Left ventricle myocardium inferior (tissue), 1 donor: ENCODE measurements around the gene EHBP1. TPM values are rescaled to one million over a fixed set of nuclear protein-coding genes. Genes with fewer than 3 reads are reported as not detected.

Experiments
- DNase-seq: peaks from one replicate; pipeline ENCODE4 v3.0.0-alpha.2; 2020
- H3K27ac ChIP-seq: fragments of 200-600 bp; replicated peaks from 2 replicates; pipeline ENCODE4 v1.8.0; 2021
- H3K27me3 ChIP-seq: fragments of 200-600 bp; 2 replicates; pipeline ENCODE4 v1.8.0; 2021; ENCODE audit warnings: low read depth
- H3K36me3 ChIP-seq: fragments of 200-600 bp; 2 replicates; pipeline ENCODE4 v1.8.0; 2021
- H3K4me1 ChIP-seq: fragments of 200-600 bp; 2 replicates; pipeline ENCODE4 v1.8.0; 2021
- H3K4me3 ChIP-seq: fragments of 200-600 bp; 2 replicates; pipeline ENCODE4 v1.8.0; 2021; ENCODE audit warnings: mild to moderate bottlenecking, moderate library complexity
- H3K9me3 ChIP-seq: fragments of 200-600 bp; replicated peaks from 2 replicates; pipeline ENCODE4 v1.8.0; 2021
- intact Hi-C: fragments of 100-400 bp; cut with micrococcal nuclease; formaldehyde crosslinking; loops from one replicate; pipeline ENCODE4 v1.11.0; 2022
- total RNA-seq: library from RNA; stranded (reverse); fragmentation: NEBNext Ultra II Directional; extraction: Animal tissue kit (Norgen Biotek cat#: 25700); gene quantifications from one replicate; pipeline ENCODE4 v1.2.1, GENCODE V29; 2021
- TF ChIP-seq, protein P1 (sequence below): fragments of 200-600 bp; IDR thresholded peaks from 2 replicates; pipeline ENCODE4 v1.8.0; 2021; ENCODE audit warnings: antibody characterized with exemption, mild to moderate bottlenecking, borderline replicate concordance
- donor health status: DM: no; HTN: yes; CAD: no; lungs with severe emphysema.

EHBP1 gene
- total RNA-seq, 1 donor from 2014 or later: 20.4 TPM

DNA sequence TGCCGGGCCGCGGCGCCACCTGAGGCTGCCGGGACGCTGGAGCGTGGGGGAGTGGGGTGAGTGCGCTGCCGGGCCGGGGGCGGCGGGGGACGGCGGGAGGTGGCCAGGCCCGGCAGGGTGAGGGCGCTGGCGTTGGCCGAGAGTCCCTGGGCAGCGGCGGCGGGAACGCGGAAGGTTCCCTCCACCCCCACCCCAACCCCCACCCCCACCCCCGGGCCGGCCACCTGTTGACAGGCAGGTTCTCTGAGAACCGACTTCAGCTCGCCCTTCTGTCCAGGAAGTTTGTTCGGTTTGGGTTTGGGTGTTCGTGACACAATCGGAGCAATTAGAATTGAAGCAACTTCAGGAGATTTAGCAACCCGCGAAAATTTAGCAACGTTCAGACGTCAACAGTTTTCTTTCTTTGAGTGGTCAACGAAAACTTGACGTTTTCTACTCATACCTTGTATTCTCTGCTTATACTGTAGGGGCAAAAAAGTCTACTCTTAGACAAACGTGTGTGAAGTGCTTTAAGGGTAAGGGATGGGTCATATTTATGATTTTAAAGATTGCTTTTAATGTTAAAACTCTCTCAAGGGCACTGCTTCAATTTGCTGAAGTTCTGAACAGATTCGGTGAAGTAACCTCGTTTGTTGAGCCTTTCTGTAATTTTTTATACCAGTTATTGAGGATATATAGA lies 354.4 kb downstream of the EHBP1 start:
- Histone ChIP-seq H3K9me3 (no peaks in the 10 kb centered on the region), H3K27me3 (peaks cover 100% of the 10 kb centered on the region), H3K4me3 (peak overlapping the region; percentile 50), H3K36me3 (no peaks in the 10 kb centered on the region), H3K27ac (no peak overlapping the region), H3K4me1 (peaks cover 51% of the 10 kb centered on the region)
- intact Hi-C loops: no loop called here
- no peak for DNase-seq
- TF ChIP-seq, protein P1, sequence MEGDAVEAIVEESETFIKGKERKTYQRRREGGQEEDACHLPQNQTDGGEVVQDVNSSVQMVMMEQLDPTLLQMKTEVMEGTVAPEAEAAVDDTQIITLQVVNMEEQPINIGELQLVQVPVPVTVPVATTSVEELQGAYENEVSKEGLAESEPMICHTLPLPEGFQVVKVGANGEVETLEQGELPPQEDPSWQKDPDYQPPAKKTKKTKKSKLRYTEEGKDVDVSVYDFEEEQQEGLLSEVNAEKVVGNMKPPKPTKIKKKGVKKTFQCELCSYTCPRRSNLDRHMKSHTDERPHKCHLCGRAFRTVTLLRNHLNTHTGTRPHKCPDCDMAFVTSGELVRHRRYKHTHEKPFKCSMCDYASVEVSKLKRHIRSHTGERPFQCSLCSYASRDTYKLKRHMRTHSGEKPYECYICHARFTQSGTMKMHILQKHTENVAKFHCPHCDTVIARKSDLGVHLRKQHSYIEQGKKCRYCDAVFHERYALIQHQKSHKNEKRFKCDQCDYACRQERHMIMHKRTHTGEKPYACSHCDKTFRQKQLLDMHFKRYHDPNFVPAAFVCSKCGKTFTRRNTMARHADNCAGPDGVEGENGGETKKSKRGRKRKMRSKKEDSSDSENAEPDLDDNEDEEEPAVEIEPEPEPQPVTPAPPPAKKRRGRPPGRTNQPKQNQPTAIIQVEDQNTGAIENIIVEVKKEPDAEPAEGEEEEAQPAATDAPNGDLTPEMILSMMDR: no peak

DNA sequence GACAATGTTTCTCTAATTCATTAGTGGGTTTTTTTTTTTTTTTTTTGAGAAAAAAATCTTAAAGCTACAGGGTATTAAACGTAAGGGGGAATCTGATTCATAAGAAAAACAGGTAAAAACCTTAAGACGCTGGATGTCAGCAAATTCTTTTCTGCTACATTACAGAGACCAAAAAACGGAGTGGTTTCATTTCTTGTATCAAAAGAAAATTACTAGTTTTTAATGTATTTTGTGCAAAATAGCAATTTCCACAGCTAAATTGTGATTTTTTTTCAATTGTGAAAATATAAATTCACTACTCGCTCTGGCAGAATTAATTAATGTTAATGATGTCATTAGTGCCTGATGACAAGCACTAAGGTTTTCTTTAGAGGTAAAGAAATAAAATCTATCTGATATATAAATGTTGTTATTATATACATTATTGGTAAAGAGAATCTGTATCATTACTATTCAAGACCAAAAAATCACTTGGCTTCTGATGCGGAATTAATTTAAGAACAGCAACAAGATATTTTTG lies 355.0 kb downstream of the EHBP1 start:
- no peak overlapping the region for H3K27ac ChIP-seq
- intact Hi-C loops: no loop called here
- DNase-seq: no peak
- TF ChIP-seq, protein P1: no peak
- no peak overlapping the region for H3K4me3 ChIP-seq
- peaks cover 100% of the 10 kb centered on the region for H3K27me3 ChIP-seq
- H3K36me3 ChIP-seq: no peaks in the 10 kb centered on the region
- H3K9me3 ChIP-seq: no peaks in the 10 kb centered on the region
- peaks cover 45% of the 10 kb centered on the region for H3K4me1 ChIP-seq

DNA sequence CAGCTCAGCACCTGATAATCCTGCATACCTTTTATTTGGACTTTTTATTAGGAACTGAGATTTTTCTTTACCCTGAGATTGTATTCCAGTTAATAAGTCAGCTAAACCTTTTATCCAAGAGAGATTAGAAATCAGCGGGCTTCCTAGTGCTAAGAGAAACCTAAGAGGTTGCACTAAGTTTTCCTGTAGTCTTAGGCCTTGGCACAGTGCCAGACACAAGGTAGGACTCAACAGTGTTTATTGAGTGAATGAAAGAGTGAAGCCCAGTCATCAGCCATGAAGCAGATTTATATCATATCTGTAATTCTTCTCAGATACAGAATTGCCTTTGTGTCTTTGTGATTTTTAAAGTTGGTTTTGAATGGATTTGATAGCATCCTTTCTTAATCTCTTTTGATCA lies 358.7 kb downstream of the EHBP1 start:
- intact Hi-C loops: no loop called here
- TF ChIP-seq, protein P1: no peak
- H3K4me3 ChIP-seq: no peak overlapping the region
- peaks cover 8% of the 10 kb centered on the region for H3K4me1 ChIP-seq
- DNase-seq: no peak
- no peaks in the 10 kb centered on the region for H3K36me3 ChIP-seq
- no peak overlapping the region for H3K27ac ChIP-seq
- H3K27me3 ChIP-seq: peaks cover 100% of the 10 kb centered on the region
- H3K9me3 ChIP-seq: no peaks in the 10 kb centered on the region

GRCh38 chr2:63064661-63065060 lies 359.1 kb downstream of the EHBP1 start:
- intact Hi-C loops: no loop called here
- Histone ChIP-seq H3K36me3 (no peaks in the 10 kb centered on the region), H3K4me3 (no peak overlapping the region), H3K9me3 (no peaks in the 10 kb centered on the region), H3K4me1 (peaks cover 4% of the 10 kb centered on the region), H3K27ac (no peak overlapping the region), H3K27me3 (peaks cover 100% of the 10 kb centered on the region)
- no peak for DNase-seq
- TF ChIP-seq, protein P1: no peak

- Histone ChIP-seq H3K9me3 (no peaks in the 10 kb centered on the region), H3K36me3 (no peaks in the 10 kb centered on the region), H3K4me1 (no peaks in the 10 kb centered on the region), H3K4me3 (no peak overlapping the region), H3K27me3 (peaks cover 99% of the 10 kb centered on the region), H3K27ac (no peak overlapping the region)
- intact Hi-C loops: no loop called here
- DNase-seq: no peak
- TF ChIP-seq, protein P1: no peak
These were observed 360.8 kb downstream of the EHBP1 start for GRCh38 chr2:63066265-63066664.
